DMS53 (cell line): ENCODE measurements around the gene SLC6A20.

Source experiments
- DNase-seq: peaks from one replicate; lab custom pipeline; 2025; lab: John Stamatoyannopoulos, UW

SLC6A20 gene

DNA sequence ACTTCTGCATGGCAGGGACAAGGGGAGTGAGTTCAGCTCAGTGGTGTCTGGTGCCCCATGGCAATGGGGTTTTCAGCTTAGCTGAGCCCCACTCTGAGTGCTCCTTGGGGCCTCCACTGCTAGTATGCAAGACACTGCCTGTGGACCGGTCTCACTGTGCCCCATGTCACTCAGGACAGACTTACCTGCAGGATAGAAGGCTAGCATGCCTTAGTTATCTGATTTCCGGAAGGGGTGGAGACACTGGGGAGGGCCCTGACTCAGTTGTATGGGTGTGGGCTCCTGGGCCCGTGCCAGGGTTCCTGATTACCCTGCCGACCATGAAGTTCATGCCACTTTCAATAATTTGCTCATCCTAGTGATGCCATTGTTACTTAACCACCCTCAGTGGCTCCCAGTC lies 4.3 kb upstream of the SLC6A20 start:
- DNase-seq: no peak

DNA sequence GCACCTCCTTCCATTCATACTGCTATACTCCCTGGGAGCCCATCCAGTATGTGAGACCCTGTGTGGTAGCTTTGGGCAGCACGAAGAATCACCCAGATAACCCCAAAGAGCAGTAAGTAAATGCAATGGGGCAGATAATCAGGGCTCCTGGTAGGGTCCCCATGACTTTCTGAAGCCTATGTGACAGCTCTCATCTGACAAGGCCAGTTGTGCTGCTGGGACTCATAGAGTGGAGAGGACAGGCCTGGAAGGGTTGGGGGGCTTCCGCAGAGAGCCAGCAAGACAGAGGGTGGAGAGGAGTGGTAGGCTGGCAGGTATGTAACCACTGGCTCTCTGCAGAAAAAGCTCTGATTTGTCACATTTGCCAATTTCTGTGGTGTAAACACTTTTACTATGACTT lies 3.2 kb upstream of the SLC6A20 start:
- DNase-seq: no peak

DNA sequence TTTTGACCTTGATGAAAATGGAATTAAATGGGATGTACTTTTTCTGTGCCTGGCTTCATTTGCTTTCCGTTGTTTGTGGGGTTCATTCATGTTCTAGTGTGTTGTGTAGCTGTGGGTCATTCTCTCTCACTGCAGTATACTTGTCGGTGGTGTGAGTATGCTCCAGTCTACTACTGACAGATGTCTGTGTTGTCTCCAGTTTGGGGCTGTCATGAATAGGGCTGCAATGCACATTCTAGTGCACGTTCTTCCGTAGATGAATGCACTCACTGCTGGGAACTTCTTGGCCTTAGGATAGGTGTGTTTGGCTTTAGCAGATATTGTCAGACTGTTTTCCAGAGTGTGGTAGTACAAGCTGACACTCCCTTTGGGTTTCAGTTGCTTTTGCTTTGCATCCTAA lies 1.7 kb upstream of the SLC6A20 start:
- no peak for DNase-seq

DNA sequence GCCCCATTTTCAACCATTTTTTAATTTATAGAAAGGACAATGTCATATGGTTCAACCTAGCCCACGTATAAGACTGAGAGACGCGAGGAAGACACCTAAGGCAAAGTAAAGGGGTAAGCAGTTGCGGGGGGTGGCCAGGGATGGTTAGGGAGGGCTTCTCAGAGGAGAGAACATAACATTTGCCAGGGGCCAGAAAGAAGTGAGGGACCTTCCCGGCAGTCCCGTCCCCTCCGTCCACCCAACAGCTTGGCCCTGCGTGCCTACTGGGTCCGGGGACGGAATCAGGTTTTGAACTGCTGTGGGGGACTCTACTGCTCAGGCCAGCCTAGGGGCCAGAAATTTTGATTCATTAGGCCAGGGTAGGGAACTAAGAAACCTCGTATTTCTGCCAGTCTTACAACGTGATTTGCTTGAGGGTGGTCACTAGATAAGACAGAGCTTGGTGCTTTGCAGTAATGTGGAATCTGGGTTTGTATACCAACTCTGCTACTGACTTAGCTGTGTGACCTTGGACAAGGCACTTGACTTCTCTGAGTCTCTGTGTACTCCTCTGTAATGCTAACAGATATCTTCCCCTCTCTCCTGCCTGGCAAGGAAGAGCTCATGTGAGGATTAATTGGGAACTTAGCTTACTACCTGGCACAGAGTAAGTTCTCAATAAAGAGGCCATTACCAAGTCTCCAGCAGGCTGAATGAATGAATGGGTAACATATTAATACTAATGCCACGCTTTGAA lies 734 bp upstream of the SLC6A20 start:
- no peak for DNase-seq

DNA sequence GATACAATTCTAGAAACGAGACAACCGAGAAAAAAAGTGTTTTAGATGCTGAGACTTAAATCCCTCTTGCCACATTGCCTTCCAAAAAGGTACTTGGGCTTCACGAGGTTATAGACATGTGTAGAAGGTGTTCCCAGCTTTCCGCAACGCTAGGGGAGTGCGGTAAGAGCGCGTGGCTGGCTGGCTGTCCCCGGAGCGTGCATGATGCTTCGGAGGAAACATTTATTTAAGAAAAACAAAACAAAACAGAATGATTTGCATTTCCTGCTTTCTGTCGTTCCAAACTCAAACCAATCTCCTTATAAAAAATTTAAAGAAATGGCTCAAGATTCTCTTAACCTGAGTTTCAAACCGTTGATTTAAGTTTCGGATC lies 841 bp downstream of the SLC6A20 start:
- DNase-seq: no peak

DNA sequence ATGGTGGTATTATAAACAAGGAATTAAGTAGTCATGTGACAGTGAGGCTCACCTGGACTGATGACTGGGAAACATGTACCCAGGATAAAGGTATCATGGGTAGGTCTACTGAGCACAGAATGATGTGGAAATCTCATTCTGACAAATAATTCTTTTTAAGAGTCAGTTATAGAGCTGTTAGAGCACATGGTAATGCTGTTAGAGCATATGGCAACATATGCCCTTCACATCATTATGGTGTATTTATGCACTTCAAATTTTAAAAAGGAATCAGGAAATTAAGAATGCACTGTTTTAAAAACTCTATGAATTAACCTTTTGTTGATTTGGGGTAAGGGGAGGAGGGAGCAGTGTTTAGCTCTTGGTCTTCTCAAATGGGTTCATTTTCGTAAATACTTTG lies 1.7 kb downstream of the SLC6A20 start:
- no peak for DNase-seq

DNA sequence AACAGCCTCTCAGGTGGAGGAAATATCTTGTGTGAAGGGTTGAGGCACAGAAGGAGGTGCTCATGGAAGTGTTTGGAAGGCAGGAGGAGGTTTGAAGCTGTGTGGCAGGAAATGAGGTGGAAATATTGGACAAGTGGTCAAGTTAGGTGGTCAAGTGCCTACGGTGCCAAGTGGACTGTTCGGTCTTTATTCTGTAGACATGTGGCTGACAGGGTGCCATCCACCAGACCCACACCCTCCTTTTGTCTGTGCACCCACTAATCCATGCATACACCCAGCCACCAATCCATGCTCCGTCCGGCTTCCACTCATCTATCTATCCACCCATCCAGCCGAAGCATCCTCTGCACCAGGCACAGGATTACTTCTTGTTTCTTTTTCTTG lies 2.2 kb downstream of the SLC6A20 start:
- DNase-seq: no peak

DNA sequence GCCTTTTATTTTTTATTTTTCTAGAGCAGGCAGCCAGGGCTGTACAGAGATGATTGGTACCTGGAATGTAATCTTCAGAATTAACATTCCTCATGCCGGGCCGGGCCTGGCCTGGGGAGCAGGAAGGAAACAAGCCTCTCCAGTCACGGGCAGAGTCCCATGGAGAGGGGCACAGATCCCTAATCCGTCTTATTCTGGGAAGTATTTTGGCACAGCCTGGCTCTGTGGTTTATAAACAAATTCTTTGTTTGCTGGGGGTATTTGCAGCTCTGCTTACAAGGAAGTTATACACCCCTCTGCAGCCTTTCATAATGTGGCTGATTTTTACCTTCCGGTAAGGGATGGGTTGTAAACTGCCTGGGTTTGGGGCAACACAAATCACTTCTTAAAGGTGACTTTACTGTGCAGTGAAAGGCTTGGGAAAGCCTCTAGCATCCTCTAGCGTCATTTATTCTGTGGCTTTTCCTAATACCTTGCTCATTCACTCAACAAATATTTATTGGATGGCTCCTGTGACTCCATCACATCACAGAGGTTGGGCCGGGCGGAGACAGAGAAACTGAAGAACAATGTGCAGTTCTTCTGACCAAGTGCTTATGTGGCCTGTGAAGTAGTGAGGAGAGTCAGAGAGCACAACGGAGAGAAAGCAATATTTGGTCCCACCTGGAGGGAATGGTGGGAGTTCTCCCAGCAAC lies 2.7 kb downstream of the SLC6A20 start:
- DNase-seq: no peak

DNA sequence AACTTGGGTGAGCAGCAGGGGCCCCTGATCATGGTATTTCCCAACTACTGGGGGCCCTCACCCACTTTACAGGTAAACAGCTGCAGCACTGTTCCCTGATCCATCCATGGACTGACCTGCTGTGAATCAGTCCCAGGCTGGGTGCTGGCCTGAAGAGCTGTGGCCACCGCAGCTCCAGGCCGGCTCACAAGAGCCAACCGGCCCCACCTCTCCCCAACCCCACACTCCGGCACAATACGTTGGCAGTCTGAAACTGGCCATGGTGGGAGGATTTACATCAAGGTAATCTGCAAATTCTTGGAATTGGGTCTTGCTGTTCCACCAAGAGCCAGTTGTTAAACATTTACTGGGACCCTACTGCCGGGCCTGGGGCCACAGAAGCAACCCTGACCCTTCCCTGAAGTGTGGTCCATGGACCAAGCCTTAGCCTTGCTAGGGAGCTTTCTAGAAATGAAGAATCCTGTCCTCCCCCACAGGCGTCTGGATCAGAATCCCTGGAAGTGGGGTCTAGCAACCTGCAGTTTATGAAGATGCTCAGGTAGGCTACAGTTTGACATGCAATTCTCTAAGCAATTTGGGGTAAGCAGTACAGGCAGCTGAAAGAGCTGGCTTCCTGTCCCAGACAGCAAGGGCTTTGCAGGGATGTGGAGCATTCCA lies 3.7 kb downstream of the SLC6A20 start:
- DNase-seq: no peak

DNA sequence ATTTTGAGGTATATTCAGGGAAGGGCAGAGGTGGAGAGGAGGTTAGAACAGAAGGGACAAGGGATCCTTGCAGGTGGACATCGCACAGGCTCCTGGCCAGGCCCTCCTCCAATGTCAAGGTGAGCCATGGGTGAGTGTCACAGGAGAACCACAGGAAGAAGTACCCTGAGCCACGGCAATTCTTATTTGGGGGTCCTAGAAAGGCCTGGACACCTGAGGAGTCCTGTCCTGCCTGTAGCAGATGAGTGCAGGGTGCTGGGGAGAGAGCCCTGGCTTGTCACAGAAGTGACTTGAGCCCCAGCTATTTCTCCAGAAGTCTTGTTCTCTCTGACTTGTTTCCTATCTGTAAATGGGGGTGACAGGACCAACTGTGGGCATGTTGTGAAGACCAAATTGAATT lies 4.3 kb downstream of the SLC6A20 start:
- DNase-seq: no peak

DNA sequence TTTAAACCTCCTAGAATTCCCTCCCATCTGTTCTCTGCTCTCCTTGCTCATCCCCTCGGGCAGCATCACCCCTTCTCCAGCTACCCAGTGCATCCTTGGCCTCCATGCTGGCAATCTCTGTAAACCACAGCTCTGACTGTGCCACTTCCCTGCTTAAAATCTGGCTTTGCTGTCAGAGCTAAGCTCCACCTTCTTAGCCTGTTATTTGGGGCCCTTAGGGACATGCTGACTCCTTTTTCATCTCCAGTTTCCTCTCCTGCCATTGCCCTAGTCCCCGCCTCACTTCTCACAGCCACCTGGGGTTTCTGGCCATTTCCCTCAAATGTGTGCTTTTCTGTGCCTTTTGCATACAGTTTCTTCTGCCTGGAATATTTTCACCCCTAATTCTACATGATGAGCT lies 5.7 kb downstream of the SLC6A20 start:
- no peak for DNase-seq

DNA sequence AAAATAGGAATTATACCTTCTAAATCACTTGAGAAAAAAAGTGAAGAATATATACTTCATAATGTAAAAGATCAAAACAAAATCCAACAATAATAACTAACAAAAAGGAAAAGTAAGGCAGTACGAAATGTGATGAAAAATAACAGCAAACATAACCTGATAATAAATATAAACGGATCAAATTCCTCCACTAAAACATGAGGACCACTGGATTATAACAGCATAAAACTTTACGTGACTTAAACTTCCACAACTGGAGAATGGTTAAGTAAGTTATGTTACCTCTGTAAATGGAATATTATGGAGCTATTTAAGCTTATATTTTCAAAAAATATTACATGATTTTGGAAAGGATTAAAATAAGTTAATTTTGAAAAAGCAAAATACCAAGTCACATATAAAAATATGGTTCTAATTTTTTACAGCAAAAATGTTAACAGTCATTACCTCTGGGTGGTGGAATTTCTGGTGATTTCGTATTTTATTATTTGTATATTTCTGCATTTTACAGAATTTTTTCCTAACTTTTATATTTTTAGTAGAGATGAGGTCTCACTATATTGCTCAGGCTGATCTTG lies 7.0 kb downstream of the SLC6A20 start:
- no peak for DNase-seq

DNA sequence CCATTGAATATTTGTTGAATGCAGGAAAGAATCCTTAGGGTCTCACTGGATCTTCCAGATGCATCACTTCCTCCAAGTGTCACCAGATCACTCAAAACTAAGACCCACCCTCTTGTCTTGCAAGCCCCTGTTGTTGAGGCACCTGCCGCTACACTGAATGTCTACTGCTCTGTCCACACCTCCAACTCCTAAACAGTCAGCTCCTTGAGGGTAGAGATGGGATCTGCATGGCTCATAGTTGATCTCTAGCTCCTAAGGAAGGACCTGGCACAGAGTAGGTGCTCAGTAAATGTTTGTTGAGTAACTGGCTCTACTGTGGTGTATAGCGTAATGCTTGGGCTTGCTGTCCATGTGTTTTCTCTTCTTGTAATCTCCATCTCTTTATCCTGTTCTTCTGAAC lies 8.8 kb downstream of the SLC6A20 start:
- DNase-seq: no peak

DNA sequence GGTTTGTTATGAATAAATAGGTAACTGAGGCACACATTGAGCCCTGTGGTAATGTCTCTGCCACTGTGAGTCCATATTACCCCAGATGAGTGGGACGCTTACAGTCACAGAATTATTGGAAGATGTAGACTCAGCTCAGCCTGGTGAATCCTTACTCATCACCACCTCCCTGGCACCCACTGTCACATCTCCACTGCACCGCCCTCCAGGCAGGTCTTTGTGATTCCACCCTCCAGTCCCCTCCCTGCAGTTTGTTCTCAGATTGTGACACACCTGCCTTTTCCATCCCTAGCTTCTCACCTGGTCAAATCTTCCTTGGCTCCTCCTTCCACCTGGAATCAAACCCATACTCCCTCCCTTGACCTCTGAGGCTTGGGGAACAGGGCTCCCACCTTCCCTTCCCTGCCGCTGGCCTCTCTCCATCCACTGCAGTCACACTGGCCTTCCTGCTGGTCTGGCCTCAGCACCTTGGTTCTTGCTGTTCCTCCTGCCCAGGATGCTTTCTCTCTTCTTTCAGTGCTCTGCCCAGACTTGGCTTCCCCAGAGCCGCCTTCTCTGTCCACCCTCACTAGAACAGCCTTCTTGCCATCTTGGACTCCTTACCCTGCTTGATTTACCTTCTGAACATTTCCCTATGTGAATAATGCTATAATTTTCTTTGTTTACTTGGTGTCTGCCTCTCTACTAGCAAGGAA lies 9.4 kb downstream of the SLC6A20 start:
- DNase-seq: no peak

DNA sequence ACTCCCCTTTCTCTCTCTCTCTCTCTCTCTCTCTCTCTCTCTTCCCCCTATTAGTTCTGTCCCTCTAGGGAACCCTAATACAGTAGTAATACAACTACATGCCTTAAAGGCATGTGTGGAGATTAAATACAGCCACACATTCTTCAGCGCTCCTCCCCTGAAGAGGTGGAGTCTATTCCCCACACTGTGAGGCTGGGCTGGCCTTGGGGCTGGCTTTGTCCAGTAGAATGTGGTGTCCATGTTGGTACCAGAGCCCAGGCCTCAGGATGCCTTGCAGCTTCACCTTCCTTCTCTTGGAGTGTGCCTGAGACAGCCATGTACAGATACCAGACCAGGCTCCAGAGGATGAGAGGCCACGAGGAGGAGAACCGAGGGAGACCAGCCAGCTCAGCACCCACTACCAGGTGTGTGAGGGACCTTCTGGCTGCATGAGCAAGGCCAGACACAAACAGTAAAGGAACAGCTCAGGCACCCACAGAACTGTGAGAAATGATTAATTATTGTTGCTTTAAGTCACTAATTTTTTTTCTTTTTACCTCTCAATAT lies 10.7 kb downstream of the SLC6A20 start:
- DNase-seq: no peak

DNA sequence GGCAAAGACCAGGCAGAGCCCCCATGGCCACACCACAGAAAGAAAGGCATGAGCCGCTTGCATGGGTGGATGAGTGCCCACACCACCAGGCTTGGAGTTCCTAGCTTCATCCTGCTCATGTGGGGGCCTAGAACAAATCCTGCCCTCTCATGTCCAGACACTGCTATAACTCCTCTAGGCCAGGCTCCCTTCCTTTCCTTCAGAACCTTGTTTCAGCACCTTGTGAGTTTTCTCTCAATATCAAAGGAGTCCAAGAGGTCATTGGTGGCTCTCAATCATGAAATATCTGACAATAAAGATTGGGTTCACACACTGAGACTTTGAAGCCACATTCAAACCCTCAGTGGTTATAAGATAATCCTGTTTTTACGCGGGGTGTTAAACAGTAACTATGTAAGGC lies 12.7 kb downstream of the SLC6A20 start:
- DNase-seq: no peak

DNA sequence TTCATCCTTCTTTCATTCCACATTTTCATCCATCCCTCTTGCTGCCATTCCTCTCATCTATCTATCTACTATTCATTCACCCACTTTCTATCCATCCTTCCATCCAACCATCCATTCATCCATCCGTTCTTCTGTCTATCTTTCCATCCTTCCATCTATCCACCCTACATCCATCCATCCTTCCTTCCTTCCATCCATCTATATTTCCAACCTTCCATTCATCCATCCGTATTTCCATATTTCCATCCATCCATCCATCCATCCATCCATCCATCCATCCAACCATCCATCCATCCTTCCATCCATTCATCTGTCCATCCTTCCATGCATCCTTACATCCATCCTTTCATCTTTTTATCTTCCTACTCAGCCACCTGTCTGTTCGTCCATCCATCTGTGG lies 14.0 kb downstream of the SLC6A20 start:
- no peak for DNase-seq

DNA sequence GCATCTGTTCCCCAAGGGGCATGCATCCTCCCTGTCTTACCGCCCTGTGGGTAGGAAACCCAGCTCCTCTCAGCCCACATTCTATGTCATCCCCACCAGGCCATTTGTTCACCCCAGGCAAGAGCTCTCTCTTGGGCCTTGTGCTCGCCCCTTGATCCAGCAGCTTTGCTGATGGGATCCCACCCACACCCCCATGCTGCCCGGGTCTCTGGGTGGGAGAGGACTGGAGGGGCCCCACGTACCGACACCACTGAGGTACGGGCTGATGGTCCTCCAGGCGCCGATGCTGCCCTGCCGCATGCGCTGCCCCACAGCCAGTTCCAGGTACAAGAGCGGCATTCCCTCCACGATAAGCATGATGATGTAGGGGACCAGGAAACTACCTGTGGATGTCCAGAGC lies 14.5 kb downstream of the SLC6A20 start:
- DNase-seq: no peak

DNA sequence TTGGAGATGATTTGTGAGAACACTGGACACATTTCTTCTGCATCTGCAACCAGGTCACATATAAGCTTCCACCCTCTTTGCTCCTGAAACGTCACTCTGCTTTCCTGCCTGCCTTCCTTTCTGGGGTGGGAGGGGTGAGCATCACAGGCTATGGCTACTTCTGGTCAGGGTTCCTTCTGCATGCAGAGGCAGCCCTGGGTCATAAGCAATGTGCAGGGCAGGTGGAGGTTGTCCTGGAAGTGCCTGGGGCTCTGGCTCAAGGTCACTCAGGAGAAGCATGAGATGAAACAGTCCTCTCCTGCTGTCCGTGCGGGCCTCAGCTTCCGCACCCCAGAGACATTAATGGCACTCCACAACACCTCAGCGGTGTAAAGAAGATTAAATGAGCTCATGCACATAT lies 15.1 kb downstream of the SLC6A20 start:
- no peak for DNase-seq

DNA sequence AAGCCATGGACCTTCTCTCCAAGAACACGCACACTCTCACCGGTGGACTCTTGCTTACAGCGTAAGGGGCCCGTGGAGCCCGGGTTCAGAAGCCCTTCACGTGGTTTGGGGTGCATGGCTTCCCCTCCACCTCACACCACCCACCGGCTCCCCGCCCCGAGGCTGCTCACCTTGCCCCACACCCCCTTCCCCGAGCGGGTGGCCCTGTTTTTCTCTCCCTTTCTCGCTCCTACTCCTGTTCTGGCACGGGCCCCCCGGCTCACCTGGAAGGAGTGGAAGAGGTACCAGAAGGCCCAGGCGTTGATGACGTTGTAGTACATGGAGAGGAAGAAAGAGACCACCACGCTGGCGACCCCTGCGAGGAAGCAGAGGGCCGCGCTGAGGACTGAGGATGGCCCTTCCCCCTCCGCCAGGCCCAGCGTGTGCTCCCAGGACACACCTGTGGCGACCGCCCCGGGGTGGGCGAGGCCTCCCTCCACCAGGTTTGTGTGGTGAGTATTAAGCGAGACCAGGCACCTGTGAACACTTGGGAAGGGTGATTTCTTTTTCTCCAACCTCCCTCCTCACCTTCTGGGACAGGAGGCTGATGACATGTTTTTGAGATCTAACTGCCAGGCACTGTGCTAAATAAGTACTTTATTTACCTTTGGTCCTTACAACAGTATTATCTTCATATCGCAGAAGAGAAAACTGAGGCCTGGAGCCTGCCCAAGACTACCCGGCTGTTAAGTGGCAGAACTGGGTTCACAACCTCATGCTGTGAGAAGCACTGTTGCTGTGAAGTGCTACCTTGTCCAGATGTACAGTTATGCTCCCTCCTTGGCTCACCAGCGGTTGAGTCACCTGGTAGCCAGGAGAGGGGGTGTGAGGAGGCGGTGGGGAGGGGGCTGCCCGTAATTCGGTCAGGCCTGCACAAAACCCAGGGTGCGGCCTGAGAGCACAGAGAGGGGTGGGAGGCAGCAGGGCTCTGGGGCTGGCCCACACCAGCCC lies 16.3 kb downstream of the SLC6A20 start:
- no peak for DNase-seq

DNA sequence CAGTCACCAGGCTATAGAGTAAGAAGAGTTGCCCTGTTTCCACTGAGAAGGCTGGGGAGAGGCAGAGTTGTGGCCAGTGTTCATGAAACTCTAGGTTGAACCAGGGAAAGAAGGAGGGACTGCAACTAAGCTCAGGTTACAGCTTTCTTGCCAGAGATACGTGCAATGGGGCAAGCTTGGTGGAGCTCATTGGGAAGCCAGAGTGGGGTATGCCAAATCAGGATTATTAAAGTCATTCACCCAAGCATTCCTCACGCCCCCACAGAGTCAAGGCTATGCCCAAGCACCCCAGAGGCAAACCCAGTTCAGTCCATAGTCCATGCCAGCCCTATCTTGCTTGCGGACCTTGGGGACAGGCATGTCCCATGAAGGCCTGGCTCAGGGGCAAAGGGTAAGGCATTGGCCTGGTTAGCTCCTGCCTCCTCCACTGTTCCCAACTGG lies 17.6 kb downstream of the SLC6A20 start:
- DNase-seq: no peak
